GM19438 (cell line): Measurements from ENCODE around the gene CIB4.

Experiments used
- ATAC-seq: cut with Tn5 transposase; IDR thresholded peaks from one replicate; pipeline ENCODE4 v1.9.1; 2021; ENCODE audit warnings: low read depth; ENCODE audit not compliant: unreplicated experiment

Gene CIB4

DNA sequence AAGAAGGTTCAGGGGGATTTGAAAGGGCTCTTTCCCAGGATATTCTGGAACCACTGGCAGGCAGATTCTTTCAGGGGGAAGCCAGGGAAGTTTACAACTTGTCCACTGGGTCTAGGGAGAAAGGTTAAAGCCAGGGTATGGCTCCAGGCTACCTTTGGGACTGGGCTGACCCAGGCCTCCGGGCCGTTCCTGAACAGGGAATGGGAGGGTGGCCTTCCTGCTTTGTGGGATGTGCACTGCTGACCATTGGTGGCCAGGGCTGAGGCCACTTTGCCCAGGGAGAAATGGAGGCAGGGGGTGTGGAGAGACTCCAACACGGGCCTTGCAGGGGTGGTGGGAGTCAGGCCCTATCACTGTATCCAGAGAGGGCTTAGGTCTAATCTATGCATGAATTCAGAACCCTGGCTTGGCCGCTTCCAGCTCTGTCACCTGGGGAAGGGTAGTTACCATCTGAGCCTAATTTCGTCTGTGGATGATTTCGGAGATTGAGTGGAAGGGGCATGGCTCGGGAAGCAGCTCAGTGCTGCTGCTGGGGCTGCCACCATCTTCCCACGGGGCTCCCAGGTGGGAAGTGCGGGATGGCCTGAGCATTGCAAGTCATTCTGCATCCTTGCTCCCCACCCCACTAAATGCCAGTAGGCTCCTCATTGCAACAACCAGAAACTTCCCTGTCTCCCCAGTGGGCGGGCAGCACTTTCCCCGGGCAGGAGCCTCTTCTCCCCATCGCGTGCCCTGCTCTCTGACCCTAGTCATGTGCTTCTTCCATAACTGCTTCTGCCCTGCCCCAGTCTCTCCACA lies 106.1 kb downstream of the CIB4 start:
- ATAC-seq = no peak

- no peak for ATAC-seq
Observed at GRCh38 chr2:26534098-26534864, 106.9 kb downstream of the CIB4 start.

- ATAC-seq = no peak
Observed at GRCh38 chr2:26533661-26534060, 107.5 kb downstream of the CIB4 start.

GRCh38 chr2:26532301-26533250 lies 108.6 kb downstream of the CIB4 start:
- ATAC-seq = no peak
